Endodermal cell (in vitro differentiated cells): Measurements from ENCODE around the gene TPRA1. TPM values are rescaled to one million over a fixed set of nuclear protein-coding genes. Genes with fewer than 3 reads are reported as not detected.

Source experiments
- DNase-seq: peaks from one replicate; pipeline ENCODE4 v3.0.0-alpha.2; 2017
- H3K27ac ChIP-seq: 2 replicates; pipeline ENCODE4 v1.5.1; 2013; ENCODE audit warnings: mild to moderate bottlenecking, low read depth, low read length, moderate library complexity
- H3K27me3 ChIP-seq: 2 replicates; pipeline ENCODE4 v1.6.1; 2013; ENCODE audit warnings: mild to moderate bottlenecking, low read length, moderate library complexity; ENCODE audit not compliant: insufficient read depth, control insufficient read depth, poor library complexity, severe bottlenecking
- H3K36me3 ChIP-seq: 2 replicates; pipeline ENCODE4 v1.7.0; 2013; ENCODE audit warnings: mild to moderate bottlenecking, low read length, moderate library complexity; ENCODE audit not compliant: control insufficient read depth, insufficient read depth
- H3K4me1 ChIP-seq: one replicate; pipeline ENCODE4 v1.7.0; 2013; ENCODE audit warnings: low read length; ENCODE audit not compliant: control insufficient read depth, insufficient read depth
- H3K4me3 ChIP-seq: 2 replicates; pipeline ENCODE4 v1.5.1; 2013; ENCODE audit warnings: mild to moderate bottlenecking, low read length, moderate library complexity
- H3K9ac ChIP-seq: 2 replicates; pipeline ENCODE4 v1.6.1; 2013; ENCODE audit warnings: mild to moderate bottlenecking, low read length, moderate library complexity; ENCODE audit not compliant: poor library complexity, severe bottlenecking; ENCODE audit errors: extremely low read depth
- H3K9me3 ChIP-seq: 2 replicates; pipeline ENCODE4 v1.6.1; 2013; ENCODE audit warnings: mild to moderate bottlenecking, low read length, moderate library complexity; ENCODE audit not compliant: control insufficient read depth
- H3K27ac Mint-ChIP-seq: 2 replicates; pipeline ENCODE4 v1.8.0; 2020; ENCODE audit warnings: mixed read lengths
- H3K27me3 Mint-ChIP-seq: 2 replicates; pipeline ENCODE4 v1.8.0; 2021; ENCODE audit warnings: mild to moderate bottlenecking, mixed read lengths; ENCODE audit not compliant: insufficient read depth
- H3K36me3 Mint-ChIP-seq: 2 replicates; pipeline ENCODE4 v1.8.0; 2020; ENCODE audit warnings: low read depth, mixed read lengths
- H3K4me1 Mint-ChIP-seq: 2 replicates; pipeline ENCODE4 v1.8.0; 2020; ENCODE audit warnings: mixed read lengths
- H3K4me3 Mint-ChIP-seq: 2 replicates; pipeline ENCODE4 v1.8.0; 2020; ENCODE audit warnings: mild to moderate bottlenecking, moderate library complexity, mixed read lengths
- H3K9me3 Mint-ChIP-seq: 2 replicates; pipeline ENCODE4 v1.8.0; 2020; ENCODE audit warnings: mild to moderate bottlenecking, mixed read lengths
- CTCF ChIP-seq: fragments of 200-600 bp; sonication (generic); conservative IDR thresholded peaks from 2 replicates; pipeline ENCODE4 v1.5.0; 2021; ENCODE audit warnings: antibody characterized with exemption, mild to moderate bottlenecking
- WGBS, 2 experiments: methylation state at CpG; one replicate each; pipeline versions ENCODE4 v1.1.5 to v1.1.7; 2013; ENCODE audit warnings: missing lambda C conversion rate in 2 of 2, mixed read lengths in 1 of 2; ENCODE audit not compliant: insufficient coverage in 1 of 2, insufficient read length in 1 of 2; 5-methylcytosine and 5-hydroxymethylcytosine counted together
- total RNA-seq, 2 donors: library from RNA; stranded (reverse); fragmentation: NEBNext Ultra II Directional in 1 of 2; extraction: Animal tissue kit (Norgen Biotek cat#: 25700) in 1 of 2; gene quantifications; 2 replicates in 1 of 2; 3 replicates in 1 of 2; pipeline ENCODE4 v1.2.1, GENCODE V29; 2021

TPRA1 gene
- total RNA-seq, 2 donors from 2014 or later: 22.9 TPM

GRCh38 chr3:127543441-127543840 lies 47.1 kb downstream of the TPRA1 start:
- Mint-ChIP-seq H3K36me3 (no peaks in the 10 kb centered on the region), H3K9me3 (no peaks in the 10 kb centered on the region), H3K27ac (no peak overlapping the region), H3K27me3 (peaks cover 14% of the 10 kb centered on the region), H3K4me3 (no peak overlapping the region), H3K4me1 (peaks cover 10% of the 10 kb centered on the region)
- Histone ChIP-seq H3K4me1 (no peaks in the 10 kb centered on the region), H3K36me3 (no peaks in the 10 kb centered on the region), H3K9ac (no peak overlapping the region), H3K4me3 (no peak overlapping the region), H3K27ac (no peak overlapping the region), H3K9me3 (no peaks in the 10 kb centered on the region), H3K27me3 (no peaks in the 10 kb centered on the region)
- no peak for DNase-seq
- WGBS, 2 experiments: 96% methylated on average over 12 of the region's 12 CpGs; no CpG with 5 or more reads in 1 of the 2 experiments
- no peak for TF ChIP-seq CTCF

- H3K9me3 Mint-ChIP-seq: no peaks in the 10 kb centered on the region
- H3K4me1 ChIP-seq: no peaks in the 10 kb centered on the region
- TF ChIP-seq CTCF: no peak
Measured at GRCh38 chr3:127542441-127542952, 48.0 kb downstream of the TPRA1 start.

GRCh38 chr3:127541320-127541719 lies 49.2 kb downstream of the TPRA1 start:
- Mint-ChIP-seq H3K9me3 (no peaks in the 10 kb centered on the region), H3K27ac (no peak overlapping the region), H3K27me3 (peaks cover 9% of the 10 kb centered on the region), H3K4me3 (no peak overlapping the region), H3K36me3 (no peaks in the 10 kb centered on the region), H3K4me1 (peaks cover 16% of the 10 kb centered on the region)
- Histone ChIP-seq H3K9me3 (no peaks in the 10 kb centered on the region), H3K4me1 (peaks cover 5% of the 10 kb centered on the region), H3K9ac (no peak overlapping the region), H3K27me3 (no peaks in the 10 kb centered on the region), H3K27ac (no peak overlapping the region), H3K4me3 (no peak overlapping the region), H3K36me3 (no peaks in the 10 kb centered on the region)
- no peak for DNase-seq
- WGBS, 2 experiments: 88 to 100% methylated on average over 2 to 5 of the region's 5 CpGs
- TF ChIP-seq CTCF: no peak

More at GRCh38 chr3:127542441-127542952, 48.0 kb downstream of the TPRA1 start:
- Histone ChIP-seq H3K27me3 (no peaks in the 10 kb centered on the region), H3K27ac (no peak overlapping the region), H3K9ac (no peak overlapping the region), H3K9me3 (no peaks in the 10 kb centered on the region), H3K4me3 (no peak overlapping the region), H3K36me3 (no peaks in the 10 kb centered on the region)
- H3K36me3 Mint-ChIP-seq: no peaks in the 10 kb centered on the region
- no peak for DNase-seq
- no peak overlapping the region for H3K4me3 Mint-ChIP-seq
- 93 to 94% methylated on average over 8 to 14 of the region's 14 CpGs for WGBS, 2 experiments
- peaks cover 12% of the 10 kb centered on the region for H3K27me3 Mint-ChIP-seq
- no peak overlapping the region for H3K27ac Mint-ChIP-seq
- peaks cover 14% of the 10 kb centered on the region for H3K4me1 Mint-ChIP-seq
